GM10266 (cell line): ENCODE measurements around the gene CARS2.
"Not testable (repeated sequence)": the region's sequence is repeated elsewhere in the genome, so short reads cannot be mapped to it uniquely, and the experiment has no call there.

Experiments
- DNase-seq: peaks from one replicate; pipeline ENCODE4 v3.0.0; 2012; ENCODE audit errors: extremely low spot score
- TF ChIP-seq, protein P1 (sequence below): IDR thresholded peaks from 2 replicates; pipeline ENCODE4 v1.5.1; 2012; ENCODE audit warnings: mild to moderate bottlenecking, low read depth; ENCODE audit not compliant: control insufficient read depth, insufficient read depth; ENCODE audit errors: missing control alignments

Gene CARS2

DNA sequence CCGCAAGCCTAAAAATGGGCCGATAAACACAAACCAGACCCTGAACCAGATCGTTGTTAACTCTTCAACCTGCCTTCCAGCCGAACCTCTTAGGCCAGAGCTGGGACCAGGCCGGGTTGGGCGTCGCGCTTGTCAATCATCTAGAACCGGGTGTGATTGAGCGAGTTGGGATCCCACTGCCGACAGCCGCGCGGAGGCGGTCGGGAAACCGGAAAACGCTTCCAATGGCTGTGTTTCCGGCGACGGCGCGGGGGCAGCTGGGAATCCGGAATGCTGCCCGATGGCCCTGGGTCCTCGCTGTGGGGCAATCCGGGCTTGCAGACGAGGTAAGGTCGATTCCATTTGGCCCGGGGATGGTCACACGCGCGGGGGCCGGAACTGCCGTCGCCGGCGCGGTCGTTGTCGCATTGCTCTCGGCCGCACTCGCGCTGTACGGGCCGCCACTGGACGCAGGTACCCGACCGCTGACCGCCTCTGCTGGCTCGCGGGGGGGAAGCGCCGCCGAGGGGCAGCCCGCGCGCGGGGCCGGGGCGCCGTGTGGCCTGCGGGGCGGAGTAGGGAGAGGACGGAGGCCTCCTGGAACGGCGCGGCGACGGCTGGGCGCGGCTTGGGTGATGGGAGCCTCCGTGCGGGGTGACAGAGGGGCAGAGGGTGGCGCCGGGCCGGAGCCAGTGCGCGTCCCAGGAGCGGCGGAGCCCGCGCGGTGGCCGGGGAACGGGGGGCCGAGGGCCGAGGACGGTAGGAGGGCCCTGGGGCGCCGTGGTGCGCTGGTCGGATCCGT lies 90.4 kb downstream of the CARS2 start, which contains the start of gene NAXD:
TSS of gene NAXD (plus strand) at position 224 of the 781 bp plus-strand sequence. CDS start at position 281, 57 bp downstream.
- TF ChIP-seq, protein P1, sequence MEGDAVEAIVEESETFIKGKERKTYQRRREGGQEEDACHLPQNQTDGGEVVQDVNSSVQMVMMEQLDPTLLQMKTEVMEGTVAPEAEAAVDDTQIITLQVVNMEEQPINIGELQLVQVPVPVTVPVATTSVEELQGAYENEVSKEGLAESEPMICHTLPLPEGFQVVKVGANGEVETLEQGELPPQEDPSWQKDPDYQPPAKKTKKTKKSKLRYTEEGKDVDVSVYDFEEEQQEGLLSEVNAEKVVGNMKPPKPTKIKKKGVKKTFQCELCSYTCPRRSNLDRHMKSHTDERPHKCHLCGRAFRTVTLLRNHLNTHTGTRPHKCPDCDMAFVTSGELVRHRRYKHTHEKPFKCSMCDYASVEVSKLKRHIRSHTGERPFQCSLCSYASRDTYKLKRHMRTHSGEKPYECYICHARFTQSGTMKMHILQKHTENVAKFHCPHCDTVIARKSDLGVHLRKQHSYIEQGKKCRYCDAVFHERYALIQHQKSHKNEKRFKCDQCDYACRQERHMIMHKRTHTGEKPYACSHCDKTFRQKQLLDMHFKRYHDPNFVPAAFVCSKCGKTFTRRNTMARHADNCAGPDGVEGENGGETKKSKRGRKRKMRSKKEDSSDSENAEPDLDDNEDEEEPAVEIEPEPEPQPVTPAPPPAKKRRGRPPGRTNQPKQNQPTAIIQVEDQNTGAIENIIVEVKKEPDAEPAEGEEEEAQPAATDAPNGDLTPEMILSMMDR = no peak
- DNase-seq = peak; percentile 99

DNA sequence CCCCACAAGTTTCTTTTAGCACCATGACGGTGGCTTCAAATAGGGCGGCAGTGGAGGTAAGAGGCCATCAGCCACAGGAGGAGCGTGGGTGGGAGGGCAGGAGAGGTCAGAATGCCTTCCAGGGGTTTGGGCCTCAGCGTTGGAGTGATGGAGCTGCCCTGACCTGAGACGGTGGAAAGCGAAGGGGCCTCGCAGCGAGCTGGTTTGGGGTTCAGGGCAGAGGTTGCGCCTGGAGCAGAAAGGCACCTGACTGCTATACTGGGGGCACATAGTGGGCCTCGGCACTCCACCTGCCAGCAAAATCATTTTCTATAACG lies 91.0 kb downstream of the CARS2 start:
- TF ChIP-seq, protein P1 = no peak
- no peak for DNase-seq

DNA sequence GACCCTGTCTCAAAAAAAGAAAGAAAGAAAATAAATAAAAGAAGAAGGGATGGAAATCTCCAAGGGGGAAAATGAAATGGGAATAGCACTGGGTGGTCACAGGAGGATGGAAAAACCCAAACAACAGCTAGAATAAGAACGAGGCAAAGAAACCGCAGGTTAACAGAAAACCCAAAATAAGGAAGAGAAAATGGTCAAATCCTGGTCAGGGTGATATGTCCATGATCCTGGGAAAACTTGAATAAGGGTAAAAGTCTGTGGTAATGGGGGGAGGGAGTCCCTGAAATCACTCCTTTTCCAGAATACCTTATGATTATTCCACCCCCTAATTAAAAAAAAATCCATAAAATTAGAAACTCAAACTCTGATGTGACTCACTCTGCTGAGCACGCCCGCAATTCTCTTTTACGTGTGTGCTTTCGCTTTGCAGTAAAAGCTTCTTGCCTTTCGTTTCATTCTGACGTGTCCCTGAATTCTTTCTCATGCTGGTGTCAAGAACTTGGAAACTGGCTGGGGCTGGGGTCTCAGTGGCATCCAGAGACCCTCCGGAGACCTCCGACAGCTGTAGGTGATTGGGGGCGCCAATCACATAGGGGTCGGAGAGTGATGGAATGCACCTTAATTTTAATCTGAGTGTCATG lies 94.8 kb downstream of the CARS2 start:
- DNase-seq = peak; percentile 73
- TF ChIP-seq, protein P1 = no peak

DNA sequence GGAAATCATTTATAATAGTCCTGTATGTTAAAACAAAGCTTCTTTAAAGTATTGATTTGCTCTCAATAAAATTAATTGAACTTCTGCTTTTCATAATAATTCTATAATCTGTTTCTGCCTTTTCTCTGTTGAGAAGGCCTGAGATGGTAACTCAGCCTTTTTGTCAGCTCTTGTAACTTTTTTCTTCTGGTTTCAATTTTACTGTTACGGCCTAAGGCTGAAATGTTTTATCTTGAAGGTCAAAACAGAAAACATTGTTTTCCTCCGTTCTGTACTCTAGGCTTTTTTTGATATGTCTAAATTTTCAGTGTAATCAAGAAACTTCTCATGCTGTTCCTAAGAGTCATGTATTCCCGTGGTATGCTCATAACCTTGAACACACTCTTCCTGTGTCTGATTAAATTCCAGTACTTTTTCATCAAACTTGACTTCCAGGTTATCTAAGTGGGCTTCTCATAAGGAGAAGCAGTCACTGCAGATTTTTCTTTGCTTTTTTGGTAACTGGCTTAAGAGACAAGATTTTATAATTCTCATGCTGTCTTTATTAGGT lies 98.2 kb downstream of the CARS2 start:
- no peak for DNase-seq

DNA sequence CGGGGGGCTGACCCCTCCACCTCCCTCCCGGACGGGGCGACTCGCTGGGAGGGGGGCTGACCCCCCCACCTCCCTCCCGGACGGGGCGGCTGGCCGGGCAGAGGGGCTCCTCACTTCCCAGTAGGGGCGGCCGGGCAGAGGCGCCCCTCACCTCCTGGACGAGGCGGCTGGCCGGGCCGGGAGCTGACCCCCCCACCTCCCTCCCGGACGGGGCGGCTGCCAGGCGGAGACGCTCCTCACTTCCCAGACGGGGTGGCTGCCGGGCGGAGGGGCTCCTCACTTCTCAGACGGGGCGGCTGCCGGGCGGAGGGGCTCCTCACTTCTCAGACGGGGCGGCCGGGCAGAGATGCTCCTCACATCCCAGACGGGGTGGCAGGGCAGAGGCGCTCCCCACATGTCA lies 99.6 kb downstream of the CARS2 start:
- DNase-seq = not testable (repeated sequence)

More for the DNA sequence above, 98.2 kb downstream of the CARS2 start:
- TF ChIP-seq, protein P1 = no peak

DNA sequence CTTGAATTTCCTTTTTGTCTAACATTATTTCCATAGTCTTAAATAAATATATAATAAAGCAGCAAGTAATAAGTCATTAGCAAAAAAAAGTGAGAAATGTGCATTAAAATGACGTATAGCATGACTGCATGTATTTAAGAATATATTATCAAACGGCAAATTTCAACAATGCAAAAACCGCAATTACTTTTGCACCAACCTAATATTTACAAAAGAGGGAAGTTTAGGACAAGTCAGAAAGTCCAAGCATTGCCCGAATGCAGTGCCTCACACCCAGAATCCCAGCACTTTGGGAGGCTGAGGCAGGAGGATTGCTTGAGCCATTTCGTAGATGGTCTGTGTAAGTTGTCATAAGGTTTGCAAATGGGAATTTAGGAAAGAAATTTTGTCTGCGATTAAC lies 100.8 kb downstream of the CARS2 start:
- DNase-seq = no peak
- TF ChIP-seq, protein P1 = no peak

DNA sequence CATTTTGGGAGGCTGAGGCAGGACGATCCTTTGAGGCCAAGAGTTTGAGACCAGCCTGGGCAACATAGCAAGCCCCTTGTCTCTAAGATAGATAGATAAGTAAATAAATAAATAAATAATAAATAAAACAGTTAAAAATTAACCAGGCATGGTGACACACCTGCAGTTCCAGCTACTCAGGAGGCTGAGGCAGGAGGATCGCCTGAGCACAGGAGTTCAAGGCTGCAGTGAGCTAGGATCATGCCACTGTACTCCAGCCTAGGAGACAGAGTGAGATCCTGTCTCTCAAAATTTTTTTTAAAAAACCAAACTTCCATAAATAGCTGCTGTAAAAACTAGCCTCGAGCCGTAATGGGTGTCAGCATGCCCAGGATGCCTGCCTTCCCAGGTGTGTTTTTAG lies 104.9 kb downstream of the CARS2 start:
- TF ChIP-seq, protein P1 = no peak
- no peak for DNase-seq
